Measurements from ENCODE around the gene CAPN7. TPM values are rescaled to one million over a fixed set of nuclear protein-coding genes. Genes with fewer than 3 reads are reported as not detected.

CAPN7 gene
- total and polyA plus RNA-seq, 7 donors, result 12.5 to 70.8 (median 52.8) TPM

- DNase-seq, result no peak
- intact Hi-C loops (cut with DNase I), result loop anchor here (5.0 kb wide), 1 partner anchor 50 kb away; the partner anchor contains the start of gene CAPN7
- Histone ChIP-seq H3K4me1 (no peaks in the 10 kb centered on the region), H3K4me3 (no peak overlapping the region), H3K36me3 (peaks cover 0 to 90% (median 29%) of the 10 kb centered on the region in 4 donors), H3K27ac (peak overlapping the region in 1 of 4 donors; percentile 12), H3K9me3 (no peaks in the 10 kb centered on the region), H3K27me3 (no peaks in the 10 kb centered on the region)
- WGBS, 2 donors, result 90 to 91% methylated on average over 8 of the region's 8 CpGs
- TF ChIP-seq EP300 (IDR thresholded peaks at IDR 0.05) (no peak), CTCF (IDR thresholded peaks at IDR 0.05) (no peak), POLR2AphosphoS5 (IDR thresholded peaks at IDR 0.05) (no peak), POLR2A (IDR thresholded peaks at IDR 0.05) (no peak)
These were observed 50.9 kb downstream of the CAPN7 start for GRCh38 chr3:15256861-15257341.

GRCh38 chr3:15258720-15259119 is 52.7 kb downstream of the CAPN7 start:
- WGBS, 2 donors, result 96 to 97% methylated on average over 7 of the region's 7 CpGs
- Histone ChIP-seq H3K27me3 (no peaks in the 10 kb centered on the region), H3K27ac (no peak overlapping the region), H3K4me3 (no peak overlapping the region), H3K9me3 (no peaks in the 10 kb centered on the region), H3K4me1 (peaks cover 0 to 3% (median 0%) of the 10 kb centered on the region in 4 donors), H3K36me3 (peaks cover 0 to 73% (median 22%) of the 10 kb centered on the region in 4 donors)
- no peak for DNase-seq
- intact Hi-C loops (cut with DNase I), result loop anchor here (5.0 kb wide), 1 partner anchor 51 kb away; the partner anchor contains the start of gene CAPN7
- TF ChIP-seq CTCF (IDR thresholded peaks at IDR 0.05) (no peak), EP300 (IDR thresholded peaks at IDR 0.05) (no peak), POLR2AphosphoS5 (IDR thresholded peaks at IDR 0.05) (no peak), POLR2A (IDR thresholded peaks at IDR 0.05) (no peak)

- H3K4me1 ChIP-seq, result peaks cover 0 to 6% (median 4%) of the 10 kb centered on the region in 4 donors
- H3K27ac ChIP-seq, result no peak overlapping the region
- WGBS, 2 donors, result 94 to 98% methylated on average over 4 of the region's 4 CpGs
- H3K4me3 ChIP-seq, result no peak overlapping the region
- no peak for DNase-seq
- TF ChIP-seq POLR2AphosphoS5 (IDR thresholded peaks at IDR 0.05) (peak in 2 of 4 donors; percentile 8 to 11), CTCF (IDR thresholded peaks at IDR 0.05) (no peak)
- H3K9me3 ChIP-seq, result no peaks in the 10 kb centered on the region
- intact Hi-C loops (cut with DNase I), result loop anchor here (10.0 kb wide), 1 partner anchor 304 kb away; no protein-coding TSS in a partner anchor
- no peaks in the 10 kb centered on the region for H3K27me3 ChIP-seq
- peaks cover 0 to 55% (median 13%) of the 10 kb centered on the region in 4 donors for H3K36me3 ChIP-seq
These were observed 54.5 kb downstream of the CAPN7 start for GRCh38 chr3:15260531-15260930.

GRCh38 chr3:15261274-15261673 is 55.2 kb downstream of the CAPN7 start:
- intact Hi-C loops (cut with DNase I), result loop anchor here (10.0 kb wide), 1 partner anchor 304 kb away; no protein-coding TSS in a partner anchor
- Histone ChIP-seq H3K4me1 (peaks cover 0 to 6% (median 4%) of the 10 kb centered on the region in 4 donors), H3K27me3 (no peaks in the 10 kb centered on the region), H3K36me3 (peaks cover 0 to 48% (median 10%) of the 10 kb centered on the region in 4 donors), H3K9me3 (no peaks in the 10 kb centered on the region), H3K4me3 (no peak overlapping the region), H3K27ac (no peak overlapping the region)
- DNase-seq, result no peak
- TF ChIP-seq CTCF (IDR thresholded peaks at IDR 0.05), result no peak
- TF ChIP-seq POLR2AphosphoS5 (IDR thresholded peaks at IDR 0.05), result no peak
- no peak for TF ChIP-seq POLR2A (IDR thresholded peaks at IDR 0.05)
- no peak for TF ChIP-seq EP300 (IDR thresholded peaks at IDR 0.05)

GRCh38 chr3:15262021-15262420 is 56.0 kb downstream of the CAPN7 start:
- intact Hi-C loops (cut with DNase I), result loop anchor here (10.0 kb wide), 1 partner anchor 303 kb away; no protein-coding TSS in a partner anchor
- no peaks in the 10 kb centered on the region for H3K27me3 ChIP-seq
- peaks cover 0 to 41% (median 3%) of the 10 kb centered on the region in 4 donors for H3K36me3 ChIP-seq
- TF ChIP-seq CTCF (IDR thresholded peaks at IDR 0.05) (no peak), POLR2A (IDR thresholded peaks at IDR 0.05) (no peak), POLR2AphosphoS5 (IDR thresholded peaks at IDR 0.05) (no peak), EP300 (IDR thresholded peaks at IDR 0.05) (no peak)
- DNase-seq, result no peak
- peaks cover 0 to 6% (median 4%) of the 10 kb centered on the region in 4 donors for H3K4me1 ChIP-seq
- H3K27ac ChIP-seq, result no peak overlapping the region
- H3K9me3 ChIP-seq, result no peaks in the 10 kb centered on the region
- WGBS, 2 donors, result 96 to 98% methylated on average over 9 of the region's 9 CpGs
- H3K4me3 ChIP-seq, result no peak overlapping the region

Data from sigmoid colon (tissue), 7 donors.